ENCODE data around the gene TSHB.

TSHB gene

DNA sequence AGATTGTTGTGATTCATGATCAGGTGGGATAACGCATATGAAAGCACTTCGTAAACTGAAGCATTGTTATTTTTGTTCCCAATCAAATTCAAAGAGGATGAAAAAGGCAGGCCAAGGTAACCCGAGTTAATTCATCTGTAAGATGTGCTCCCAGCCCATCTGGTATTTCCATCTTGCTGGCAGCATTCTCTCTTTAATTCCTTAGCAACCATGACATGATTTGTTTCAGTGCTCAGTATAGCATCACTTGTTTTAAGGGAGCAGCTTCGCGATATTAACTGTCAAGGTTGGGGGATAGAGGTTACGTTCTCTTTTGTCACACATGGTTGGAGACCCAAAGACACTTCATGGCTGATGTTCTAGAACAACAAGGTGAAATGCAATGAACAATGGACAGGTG is 53.3 kb downstream of the TSHB start:
- DNase-seq (ENCODE audit: extremely low spot score): no peak
- no peak for TF ChIP-seq ELF4 (IDR thresholded peaks at IDR 0.05)
- no peak for TF ChIP-seq ZNF384 (IDR thresholded peaks at IDR 0.05)
- no peak for TF ChIP-seq LEF1 (IDR thresholded peaks at IDR 0.05; ENCODE audit: borderline replicate concordance)
- TF ChIP-seq TARDBP (IDR thresholded peaks at IDR 0.05): no peak
- TF ChIP-seq L3MBTL2 (conservative IDR thresholded peaks at IDR 0.05): no peak
- no peak for TF ChIP-seq NFRKB (IDR thresholded peaks at IDR 0.05)
- TF ChIP-seq, protein P1, sequence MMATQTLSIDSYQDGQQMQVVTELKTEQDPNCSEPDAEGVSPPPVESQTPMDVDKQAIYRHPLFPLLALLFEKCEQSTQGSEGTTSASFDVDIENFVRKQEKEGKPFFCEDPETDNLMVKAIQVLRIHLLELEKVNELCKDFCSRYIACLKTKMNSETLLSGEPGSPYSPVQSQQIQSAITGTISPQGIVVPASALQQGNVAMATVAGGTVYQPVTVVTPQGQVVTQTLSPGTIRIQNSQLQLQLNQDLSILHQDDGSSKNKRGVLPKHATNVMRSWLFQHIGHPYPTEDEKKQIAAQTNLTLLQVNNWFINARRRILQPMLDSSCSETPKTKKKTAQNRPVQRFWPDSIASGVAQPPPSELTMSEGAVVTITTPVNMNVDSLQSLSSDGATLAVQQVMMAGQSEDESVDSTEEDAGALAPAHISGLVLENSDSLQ (IDR thresholded peaks at IDR 0.05): no peak
- no peak for TF ChIP-seq FOXM1 (IDR thresholded peaks at IDR 0.05; ENCODE audit: borderline replicate concordance)
- no peak for TF ChIP-seq SP1 (IDR thresholded peaks at IDR 0.05)
- no peak for TF ChIP-seq FOXK2 (IDR thresholded peaks at IDR 0.05)
- POLR2A ChIA-PET: no interaction called here
- CTCF ChIA-PET: interaction anchor here (1.7 kb wide), 1 partner anchor 30 kb away, joined by 10 read pairs; no protein-coding TSS in a partner anchor

Measured in HEK293T (cell line).